Measurements from ENCODE around the gene HMG20A. TPM values are rescaled to one million over a fixed set of nuclear protein-coding genes. Genes with fewer than 3 reads are reported as not detected.

Gene HMG20A
- total RNA-seq, 1 donor: 20.7 TPM

- H3K4me1 ChIP-seq (ENCODE audit: insufficient read depth, low read length): peaks cover 21% of the 10 kb centered on the region
Observed at GRCh38 chr15:77503764-77504163, 83.1 kb downstream of the HMG20A start.

DNA sequence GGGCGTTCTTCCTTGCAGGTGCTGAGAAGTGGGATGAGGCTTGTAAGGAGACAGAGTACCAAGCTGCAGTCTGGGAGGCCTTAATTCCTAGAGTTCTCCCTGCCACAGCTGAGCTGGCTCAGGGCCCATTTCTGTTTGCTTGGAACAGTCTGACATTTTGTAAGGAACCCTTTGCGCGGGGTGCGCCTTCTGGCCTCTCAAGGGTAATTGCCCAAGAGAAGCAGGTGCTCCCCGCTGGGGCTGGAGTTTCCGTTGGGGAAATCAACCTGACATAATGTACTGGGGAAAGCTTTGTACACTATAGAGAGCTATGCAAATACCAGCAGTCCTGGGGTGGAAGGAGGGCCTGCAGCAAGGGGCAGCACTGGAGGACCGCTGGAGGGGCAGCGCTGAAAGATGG is 83.6 kb downstream of the HMG20A start:
- peaks cover 26% of the 10 kb centered on the region for H3K4me1 ChIP-seq (ENCODE audit: insufficient read depth, low read length)
- no peak overlapping the region for H3K4me3 ChIP-seq (ENCODE audit: low read length)
- H3K27me3 ChIP-seq (ENCODE audit: insufficient read depth, low read length): no peaks in the 10 kb centered on the region
- no peaks in the 10 kb centered on the region for H3K9me3 ChIP-seq (ENCODE audit: low read depth, low read length)

More at GRCh38 chr15:77503764-77504163, 83.1 kb downstream of the HMG20A start:
- Histone ChIP-seq H3K27me3 (ENCODE audit: insufficient read depth, low read length) (no peaks in the 10 kb centered on the region), H3K9me3 (ENCODE audit: low read depth, low read length) (no peaks in the 10 kb centered on the region), H3K4me3 (ENCODE audit: low read length) (no peak overlapping the region)

DNA sequence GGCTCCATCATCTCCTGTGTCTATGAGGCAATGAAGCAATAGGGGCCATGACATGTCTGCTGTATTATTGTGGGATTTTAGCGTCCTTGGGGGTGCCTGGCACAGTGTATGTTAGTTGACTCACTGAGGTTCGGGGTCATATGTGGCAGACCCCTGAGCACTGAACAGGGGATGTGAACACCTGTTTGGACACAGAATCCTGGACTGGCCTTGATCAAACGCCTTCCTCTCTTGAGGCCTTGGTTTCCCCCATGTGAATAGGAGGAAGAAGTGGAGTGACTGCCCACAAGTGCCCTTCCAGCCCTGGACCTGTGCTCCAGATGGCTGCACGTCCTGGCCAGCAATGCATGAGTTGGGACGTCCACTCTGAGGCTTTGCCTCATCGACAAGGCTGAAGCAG is 84.2 kb downstream of the HMG20A start:
- Histone ChIP-seq H3K9me3 (ENCODE audit: low read depth, low read length) (no peaks in the 10 kb centered on the region), H3K4me3 (ENCODE audit: low read length) (no peak overlapping the region)

DNA sequence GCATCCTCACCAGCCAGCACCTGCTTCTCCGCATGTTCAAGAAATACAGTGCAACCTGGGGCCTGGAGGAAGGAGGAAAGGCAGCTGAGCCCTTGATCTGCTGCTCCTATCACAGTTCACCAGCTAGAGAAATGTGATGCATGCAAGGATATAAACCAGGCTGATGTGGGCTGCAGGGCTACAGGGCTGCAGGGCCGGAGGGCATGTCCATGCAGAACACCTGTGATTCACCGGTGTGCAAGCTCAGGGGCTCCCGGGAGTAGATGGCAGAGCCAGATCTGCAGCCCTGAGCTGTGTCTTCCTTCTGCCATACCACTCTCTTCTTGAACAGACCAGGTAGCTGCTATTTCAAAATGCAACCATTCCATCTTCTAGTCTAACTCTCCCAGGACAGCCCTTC is 84.9 kb downstream of the HMG20A start:
- Histone ChIP-seq H3K4me1 (ENCODE audit: insufficient read depth, low read length) (peaks cover 26% of the 10 kb centered on the region), H3K9me3 (ENCODE audit: low read depth, low read length) (no peaks in the 10 kb centered on the region), H3K4me3 (ENCODE audit: low read length) (no peak overlapping the region), H3K27me3 (ENCODE audit: insufficient read depth, low read length) (no peaks in the 10 kb centered on the region)

More for the DNA sequence above, 84.2 kb downstream of the HMG20A start:
- H3K27me3 ChIP-seq (ENCODE audit: insufficient read depth, low read length): no peaks in the 10 kb centered on the region
- H3K4me1 ChIP-seq (ENCODE audit: insufficient read depth, low read length): peaks cover 26% of the 10 kb centered on the region

GRCh38 chr15:77506311-77507142 is 85.8 kb downstream of the HMG20A start:
- no peaks in the 10 kb centered on the region for H3K9me3 ChIP-seq (ENCODE audit: low read depth, low read length)
- H3K27me3 ChIP-seq (ENCODE audit: insufficient read depth, low read length): no peaks in the 10 kb centered on the region
- H3K4me1 ChIP-seq (ENCODE audit: insufficient read depth, low read length): peaks cover 26% of the 10 kb centered on the region
- no peak overlapping the region for H3K4me3 ChIP-seq (ENCODE audit: low read length)

DNA sequence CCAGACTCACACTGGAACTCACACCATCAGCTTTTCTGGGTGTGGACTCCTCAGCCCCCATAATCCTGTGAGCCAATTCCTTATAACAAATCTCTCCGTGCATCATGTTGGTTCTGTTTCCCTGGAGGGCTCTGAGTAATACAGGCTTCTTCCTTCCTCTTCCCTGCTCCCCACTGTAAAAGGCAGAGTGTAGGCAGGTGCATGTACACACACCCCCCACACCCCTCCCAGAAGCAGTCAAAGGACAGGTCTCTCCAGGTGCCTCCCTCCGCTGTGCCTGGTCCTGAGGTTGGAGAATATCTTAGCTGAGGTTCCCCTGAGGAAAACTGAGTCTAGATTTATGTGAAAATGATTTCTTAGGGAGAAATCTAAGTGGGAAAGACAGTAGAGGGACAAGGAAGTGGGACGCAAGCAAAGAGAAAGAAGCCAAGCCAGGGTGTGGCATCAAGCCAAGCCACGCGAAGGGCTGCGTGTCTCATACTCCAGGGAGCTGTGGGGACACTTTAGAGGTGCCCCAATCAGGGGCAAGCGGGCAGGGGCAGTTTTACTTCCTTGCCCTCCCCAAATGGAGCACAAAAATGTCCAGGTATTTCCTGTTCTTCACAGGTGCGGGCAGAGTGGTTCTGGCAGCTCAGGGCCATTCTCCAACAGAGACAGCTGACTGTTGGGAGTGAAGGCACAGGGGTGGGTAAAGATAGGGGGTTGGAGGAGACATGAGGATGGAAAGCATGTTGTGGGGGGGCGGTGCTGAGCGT is 86.6 kb downstream of the HMG20A start:
- no peak overlapping the region for H3K4me3 ChIP-seq (ENCODE audit: low read length)
- no peaks in the 10 kb centered on the region for H3K27me3 ChIP-seq (ENCODE audit: insufficient read depth, low read length)
- H3K4me1 ChIP-seq (ENCODE audit: insufficient read depth, low read length): peaks cover 26% of the 10 kb centered on the region
- H3K9me3 ChIP-seq (ENCODE audit: low read depth, low read length): no peaks in the 10 kb centered on the region

- Histone ChIP-seq H3K4me1 (ENCODE audit: insufficient read depth, low read length) (peaks cover 26% of the 10 kb centered on the region), H3K9me3 (ENCODE audit: low read depth, low read length) (no peaks in the 10 kb centered on the region), H3K27me3 (ENCODE audit: insufficient read depth, low read length) (no peaks in the 10 kb centered on the region), H3K4me3 (ENCODE audit: low read length) (no peak overlapping the region)
Observed at GRCh38 chr15:77507911-77508310, 87.2 kb downstream of the HMG20A start.

DNA sequence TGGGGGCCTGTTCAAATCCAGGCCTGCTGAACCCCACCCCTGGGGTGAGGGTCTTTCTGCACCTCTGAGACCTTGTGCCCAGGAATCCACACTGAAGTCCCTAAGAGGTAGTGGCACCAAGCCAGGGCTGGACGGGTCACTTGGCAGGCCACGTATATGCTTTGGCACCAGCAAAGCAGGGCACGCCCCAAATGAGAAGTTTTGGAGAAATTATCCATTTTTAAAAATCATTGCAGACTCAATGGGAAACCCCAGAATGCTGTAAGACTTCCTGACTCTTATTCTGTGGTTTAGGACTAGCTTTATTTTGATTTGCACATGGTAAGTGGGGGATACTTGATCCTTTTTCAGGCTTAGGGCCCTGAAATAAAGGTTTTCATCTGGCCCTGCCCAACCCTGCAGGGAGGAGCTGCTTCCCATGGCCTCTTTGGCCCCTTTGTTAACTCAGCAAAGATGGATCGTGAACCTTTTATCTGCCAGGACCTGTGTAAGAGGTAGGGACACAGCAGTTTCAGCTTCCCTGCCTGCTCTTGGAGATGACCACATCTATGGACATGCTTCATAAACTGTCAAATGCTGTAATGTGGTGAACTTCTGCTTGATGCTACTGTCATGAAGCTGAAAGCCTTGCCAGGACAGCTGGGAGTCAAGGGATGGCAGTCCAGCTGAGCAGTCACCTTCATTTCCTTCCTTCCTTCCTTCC is 88.0 kb downstream of the HMG20A start:
- peaks cover 26% of the 10 kb centered on the region for H3K4me1 ChIP-seq (ENCODE audit: insufficient read depth, low read length)
- no peaks in the 10 kb centered on the region for H3K9me3 ChIP-seq (ENCODE audit: low read depth, low read length)
- H3K4me3 ChIP-seq (ENCODE audit: low read length): no peak overlapping the region
- no peaks in the 10 kb centered on the region for H3K27me3 ChIP-seq (ENCODE audit: insufficient read depth, low read length)

- H3K27me3 ChIP-seq (ENCODE audit: insufficient read depth, low read length): no peaks in the 10 kb centered on the region
- no peaks in the 10 kb centered on the region for H3K9me3 ChIP-seq (ENCODE audit: low read depth, low read length)
- H3K4me3 ChIP-seq (ENCODE audit: low read length): no peak overlapping the region
- H3K4me1 ChIP-seq (ENCODE audit: insufficient read depth, low read length): peaks cover 26% of the 10 kb centered on the region
Observed at GRCh38 chr15:77510066-77511057, 89.7 kb downstream of the HMG20A start.

GRCh38 chr15:77511869-77512268 is 91.2 kb downstream of the HMG20A start:
- H3K4me3 ChIP-seq (ENCODE audit: low read length): no peak overlapping the region
- no peaks in the 10 kb centered on the region for H3K9me3 ChIP-seq (ENCODE audit: low read depth, low read length)
- H3K4me1 ChIP-seq (ENCODE audit: insufficient read depth, low read length): peaks cover 24% of the 10 kb centered on the region
- no peaks in the 10 kb centered on the region for H3K27me3 ChIP-seq (ENCODE audit: insufficient read depth, low read length)

DNA sequence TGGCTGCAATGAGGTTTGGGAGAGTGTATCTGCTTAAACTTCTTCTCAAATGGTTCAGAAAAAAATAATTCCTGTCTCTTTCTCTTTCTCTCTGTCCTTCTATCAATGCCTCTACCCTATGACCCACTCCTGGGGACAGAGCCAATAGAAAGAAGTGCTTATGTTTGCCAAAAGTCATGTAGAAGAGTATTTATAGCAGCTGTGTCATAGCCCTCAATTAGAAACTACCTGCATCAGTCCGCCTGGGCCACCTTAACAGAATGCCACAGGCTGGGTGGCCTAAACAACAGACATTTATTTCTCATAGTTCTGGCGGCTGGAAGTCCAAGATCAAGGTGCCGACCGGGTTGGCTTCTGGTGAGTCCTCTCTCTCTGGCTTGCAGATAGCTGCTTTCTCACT is 92.5 kb downstream of the HMG20A start:
- no peaks in the 10 kb centered on the region for H3K27me3 ChIP-seq (ENCODE audit: insufficient read depth, low read length)
- no peaks in the 10 kb centered on the region for H3K9me3 ChIP-seq (ENCODE audit: low read depth, low read length)
- peaks cover 10% of the 10 kb centered on the region for H3K4me1 ChIP-seq (ENCODE audit: insufficient read depth, low read length)
- H3K4me3 ChIP-seq (ENCODE audit: low read length): no peak overlapping the region

DNA sequence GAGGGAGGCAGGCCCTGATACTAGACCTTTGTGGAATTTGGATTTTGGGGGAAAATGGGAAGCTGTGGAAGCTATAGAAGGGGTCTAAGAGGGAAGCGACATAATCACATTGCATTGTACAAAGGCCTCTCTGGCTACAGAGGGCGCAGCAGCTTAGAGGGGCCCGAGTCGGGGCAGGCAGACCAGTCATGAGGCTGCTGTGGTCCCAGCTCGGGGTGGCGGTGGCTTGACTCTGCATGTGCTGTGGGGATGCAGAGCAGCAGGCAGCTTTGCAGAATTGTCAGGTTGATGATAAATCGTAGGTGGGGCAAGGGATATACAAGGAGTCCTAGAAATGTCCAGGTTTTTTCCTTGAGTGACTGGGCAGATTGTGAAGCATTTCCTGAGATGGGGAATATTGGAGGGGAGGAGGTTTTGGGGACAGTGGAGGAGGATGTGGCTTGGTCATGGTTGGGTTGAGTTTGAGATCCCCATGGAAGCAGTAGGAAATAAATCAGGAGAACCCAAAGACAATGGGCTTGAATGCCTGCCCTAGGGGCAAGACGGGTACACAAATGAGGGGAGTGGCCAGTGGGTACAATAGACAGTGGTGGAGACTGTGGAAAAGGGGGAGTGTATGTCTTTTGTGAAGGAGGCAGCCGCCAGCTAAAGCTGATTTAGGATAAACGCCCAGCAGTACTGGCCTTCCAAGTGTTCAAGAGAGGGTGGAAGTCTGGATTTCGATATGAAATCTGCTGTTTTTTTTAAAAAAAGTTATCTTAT is 94.1 kb downstream of the HMG20A start:
- H3K9me3 ChIP-seq (ENCODE audit: low read depth, low read length): no peaks in the 10 kb centered on the region
- no peaks in the 10 kb centered on the region for H3K27me3 ChIP-seq (ENCODE audit: insufficient read depth, low read length)
- no peak overlapping the region for H3K4me3 ChIP-seq (ENCODE audit: low read length)
- H3K4me1 ChIP-seq (ENCODE audit: insufficient read depth, low read length): no peaks in the 10 kb centered on the region

DNA sequence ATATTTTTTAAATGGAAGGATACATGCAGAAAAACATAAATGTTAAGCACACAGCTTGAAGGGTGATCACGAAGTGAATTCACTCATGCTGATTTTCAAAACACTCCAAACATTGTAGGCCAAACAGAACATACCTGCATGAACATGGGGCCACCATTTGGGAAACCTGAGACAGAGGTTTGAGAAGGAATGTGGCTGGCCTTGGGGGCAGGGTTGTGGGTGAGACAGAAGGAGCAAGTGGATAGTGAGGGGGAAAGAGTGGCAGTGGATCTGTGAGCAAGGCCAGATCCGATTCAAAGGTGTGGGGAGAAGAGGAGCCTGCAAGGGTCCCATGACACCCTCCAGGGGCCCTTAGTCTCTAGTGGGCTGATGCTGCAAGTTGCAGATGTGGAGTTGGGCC is 94.9 kb downstream of the HMG20A start:
- no peaks in the 10 kb centered on the region for H3K4me1 ChIP-seq (ENCODE audit: insufficient read depth, low read length)
- no peak overlapping the region for H3K4me3 ChIP-seq (ENCODE audit: low read length)
- H3K27me3 ChIP-seq (ENCODE audit: insufficient read depth, low read length): no peaks in the 10 kb centered on the region
- no peaks in the 10 kb centered on the region for H3K9me3 ChIP-seq (ENCODE audit: low read depth, low read length)

DNA sequence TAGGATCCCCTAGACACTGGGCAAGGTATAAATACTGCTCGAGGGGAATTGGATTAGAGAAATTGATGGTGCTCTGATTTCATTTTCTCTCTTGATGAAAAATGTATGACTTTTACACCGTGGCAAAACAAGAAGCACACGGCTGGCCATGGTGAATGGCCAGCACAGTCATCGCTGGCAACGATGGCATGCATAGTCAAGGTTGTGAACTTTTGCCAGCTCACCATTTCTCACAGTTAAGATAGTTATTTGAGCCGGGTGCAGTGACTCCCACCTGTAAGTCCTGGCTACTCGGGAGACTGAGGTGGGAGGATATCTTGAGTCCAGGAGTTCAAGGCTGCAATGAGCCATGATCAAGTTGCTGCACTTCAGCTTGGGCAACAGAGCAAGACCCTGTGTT is 95.4 kb downstream of the HMG20A start:
- no peaks in the 10 kb centered on the region for H3K9me3 ChIP-seq (ENCODE audit: low read depth, low read length)
- H3K4me1 ChIP-seq (ENCODE audit: insufficient read depth, low read length): no peaks in the 10 kb centered on the region
- no peak overlapping the region for H3K4me3 ChIP-seq (ENCODE audit: low read length)
- H3K27me3 ChIP-seq (ENCODE audit: insufficient read depth, low read length): no peaks in the 10 kb centered on the region
